ENCODE measurements around the gene ARSG. TPM values are rescaled to one million over a fixed set of nuclear protein-coding genes. Genes with fewer than 3 reads are reported as not detected.

Gene ARSG
- total and polyA plus RNA-seq, 2 of the 8 experiments (the other 6 are each of a cell fraction or from before 2014, with no cell fraction given), result 3.3 to 4.0 TPM

DNA sequence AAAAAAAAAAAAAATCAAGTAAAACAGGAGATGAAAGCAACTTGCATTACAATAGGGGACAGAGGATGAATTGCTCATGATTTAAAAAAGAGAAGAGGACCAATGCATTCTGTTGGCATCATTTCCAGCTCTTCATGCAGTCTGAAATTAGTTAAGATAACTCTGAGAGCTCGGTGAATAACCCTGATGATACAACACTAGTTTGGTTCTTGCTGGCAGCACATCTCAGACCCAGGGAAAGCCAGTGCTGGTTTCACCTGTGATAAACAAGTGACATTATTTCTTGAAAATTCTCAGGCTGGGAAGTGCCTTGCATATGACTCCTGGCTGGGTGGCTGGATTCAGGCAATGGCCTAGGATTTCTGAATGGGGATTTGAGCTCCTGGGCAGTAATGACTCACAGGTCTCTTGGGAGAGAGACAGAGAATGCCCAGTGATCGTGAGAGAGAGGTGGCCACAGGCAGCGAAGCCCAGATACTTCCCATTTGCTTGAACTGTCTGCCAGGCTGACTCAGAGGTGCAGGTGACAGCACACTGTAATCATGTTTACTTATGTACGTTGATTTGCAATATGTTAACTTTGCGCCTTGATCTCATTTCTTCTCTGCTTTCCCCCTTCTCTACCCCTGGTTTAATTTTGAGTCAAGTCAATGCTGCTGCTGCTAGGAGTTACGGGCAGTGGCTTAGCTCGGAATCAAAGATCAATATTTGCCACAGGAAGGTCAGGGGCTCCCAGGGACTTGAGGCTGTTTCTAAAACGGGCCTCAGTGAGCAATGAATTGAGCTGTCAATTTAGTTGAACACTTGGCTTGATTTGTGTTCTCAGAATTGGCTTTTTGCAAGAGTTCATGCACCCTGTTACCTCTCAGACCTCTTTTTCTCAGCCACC is 27.1 kb downstream of the ARSG start (continued):
- TF ChIP-seq SUZ12 (IDR thresholded peaks at IDR 0.05; ENCODE audit: low read length) (no peak), CHD1 (IDR thresholded peaks at IDR 0.05; ENCODE audit: low read depth, low read length) (no peak), SIX5 (IDR thresholded peaks at IDR 0.05; ENCODE audit: low read depth, low read length) (no peak), SAP30 (IDR thresholded peaks at IDR 0.05; ENCODE audit: insufficient read depth, insufficient replicate concordance, low read length) (no peak), GTF2F1 (IDR thresholded peaks at IDR 0.05; ENCODE audit: borderline replicate concordance, low read depth, low read length) (no peak)
- TF ChIP-seq, protein P1, sequence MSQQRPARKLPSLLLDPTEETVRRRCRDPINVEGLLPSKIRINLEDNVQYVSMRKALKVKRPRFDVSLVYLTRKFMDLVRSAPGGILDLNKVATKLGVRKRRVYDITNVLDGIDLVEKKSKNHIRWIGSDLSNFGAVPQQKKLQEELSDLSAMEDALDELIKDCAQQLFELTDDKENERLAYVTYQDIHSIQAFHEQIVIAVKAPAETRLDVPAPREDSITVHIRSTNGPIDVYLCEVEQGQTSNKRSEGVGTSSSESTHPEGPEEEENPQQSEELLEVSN (IDR thresholded peaks at IDR 0.05), result no peak

Measured in H1 (cell line).